ENCODE results near the gene MSX1.

GRCh38 chr4:4855301-4856070, 4.0 kb upstream of the MSX1 start:
- no peak for TF ChIP-seq POLR2A (IDR thresholded peaks at IDR 0.05)
- TF ChIP-seq CTCF (IDR thresholded peaks at IDR 0.05), result no peak
